ENCODE results near the gene GFOD2. TPM values are rescaled to one million over a fixed set of nuclear protein-coding genes. Genes with fewer than 3 reads are reported as not detected.

The GFOD2 gene
- total RNA-seq, 1 donor = 11.9 TPM

GRCh38 chr16:67734731-67735201, 15.7 kb upstream of the GFOD2 start:
- no peak overlapping the region for H3K4me3 ChIP-seq (ENCODE audit: low read depth, low read length)
- DNase-seq (ENCODE audit: low read depth) = no peak
- TF ChIP-seq CTCF (IDR thresholded peaks at IDR 0.05; ENCODE audit: insufficient read depth, low read length) = no peak

GRCh38 chr16:67733734-67734470, 14.8 kb upstream of the GFOD2 start:
- TF ChIP-seq CTCF (IDR thresholded peaks at IDR 0.05; ENCODE audit: insufficient read depth, low read length) = no peak
- no peak for DNase-seq (ENCODE audit: low read depth)
- H3K4me3 ChIP-seq (ENCODE audit: low read depth, low read length) = no peak overlapping the region

GRCh38 chr16:67731753-67732095, 12.6 kb upstream of the GFOD2 start:
- no peak for DNase-seq (ENCODE audit: low read depth)
- TF ChIP-seq CTCF (IDR thresholded peaks at IDR 0.05; ENCODE audit: insufficient read depth, low read length) = no peak
- H3K4me3 ChIP-seq (ENCODE audit: low read depth, low read length) = no peak overlapping the region

GRCh38 chr16:67731071-67731752, 12.1 kb upstream of the GFOD2 start:
- DNase-seq (ENCODE audit: low read depth) = no peak
- TF ChIP-seq CTCF (IDR thresholded peaks at IDR 0.05; ENCODE audit: insufficient read depth, low read length) = no peak
- no peak overlapping the region for H3K4me3 ChIP-seq (ENCODE audit: low read depth, low read length)

- DNase-seq (ENCODE audit: low read depth) = no peak
- H3K4me3 ChIP-seq (ENCODE audit: low read depth, low read length) = no peak overlapping the region
- no peak for TF ChIP-seq CTCF (IDR thresholded peaks at IDR 0.05; ENCODE audit: insufficient read depth, low read length)
Observed at GRCh38 chr16:67730326-67730725, 11.2 kb upstream of the GFOD2 start.

GRCh38 chr16:67729636-67730248, 10.6 kb upstream of the GFOD2 start:
- H3K4me3 ChIP-seq (ENCODE audit: low read depth, low read length) = no peak overlapping the region
- DNase-seq (ENCODE audit: low read depth) = no peak
- no peak for TF ChIP-seq CTCF (IDR thresholded peaks at IDR 0.05; ENCODE audit: insufficient read depth, low read length)
